ENCODE data around the gene ZNF862. TPM values are rescaled to one million over a fixed set of nuclear protein-coding genes. Genes with fewer than 3 reads are reported as not detected.

The ZNF862 gene
- total and polyA plus RNA-seq, 12 donors = 3.9 to 13.3 (median 10.2) TPM

DNA sequence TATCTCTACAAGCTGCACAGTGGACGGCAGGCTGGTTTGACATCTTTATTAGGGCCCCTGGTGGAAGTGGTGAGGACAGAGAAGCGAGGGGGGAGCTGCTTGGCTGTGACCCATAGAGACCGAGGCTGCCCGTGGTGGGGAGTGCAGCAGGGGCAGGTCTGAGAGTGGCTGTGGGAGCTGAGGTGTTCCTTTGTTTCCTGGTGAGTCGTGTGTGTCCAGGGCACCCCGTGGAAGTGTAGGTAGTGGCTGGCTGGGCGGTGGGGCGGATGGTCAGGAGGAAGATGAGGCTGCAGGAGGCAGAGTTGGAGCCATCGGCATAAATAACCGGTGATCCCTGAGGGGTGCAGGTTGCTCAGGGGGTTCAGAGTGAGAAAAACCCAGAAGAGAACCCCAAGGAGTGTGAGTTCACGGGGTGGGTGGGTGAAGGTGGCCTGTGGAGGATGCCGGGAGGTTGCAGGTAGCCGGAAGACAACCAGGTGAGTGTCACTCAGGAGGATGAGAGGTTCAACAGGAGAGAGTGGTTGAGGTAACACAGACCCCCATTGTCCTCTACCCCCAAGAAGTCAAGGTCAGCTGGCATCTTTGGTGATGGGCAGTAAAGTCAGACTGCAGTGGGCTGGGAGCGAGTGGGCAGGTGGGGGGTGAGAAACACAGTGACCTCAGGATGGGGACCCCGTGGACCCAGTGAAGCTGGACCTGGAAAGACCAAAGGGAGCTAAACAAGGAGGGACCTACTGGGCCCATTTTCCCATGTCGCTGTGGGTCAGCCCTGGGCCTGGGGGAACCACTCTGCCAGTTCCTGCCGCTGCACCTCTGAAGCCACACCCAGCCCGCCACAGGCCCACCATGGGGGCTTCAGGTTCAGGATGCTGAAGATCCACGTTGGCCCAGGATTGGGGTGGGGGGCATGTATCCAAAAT is 43.4 kb downstream of the ZNF862 start:
- H3K4me3 ChIP-seq = no peak overlapping the region
- intact Hi-C loops (cut with DNase I) = loop anchor here in 7 of 10 donors (5.0 to 10.0 kb wide), 3 partner anchors 163 to 391 kb away; no protein-coding TSS in a partner anchor
- no peaks in the 10 kb centered on the region for H3K27me3 ChIP-seq
- peaks cover 16 to 62% (median 39%) of the 10 kb centered on the region in 9 donors for H3K4me1 ChIP-seq
- TF ChIP-seq, protein P1, sequence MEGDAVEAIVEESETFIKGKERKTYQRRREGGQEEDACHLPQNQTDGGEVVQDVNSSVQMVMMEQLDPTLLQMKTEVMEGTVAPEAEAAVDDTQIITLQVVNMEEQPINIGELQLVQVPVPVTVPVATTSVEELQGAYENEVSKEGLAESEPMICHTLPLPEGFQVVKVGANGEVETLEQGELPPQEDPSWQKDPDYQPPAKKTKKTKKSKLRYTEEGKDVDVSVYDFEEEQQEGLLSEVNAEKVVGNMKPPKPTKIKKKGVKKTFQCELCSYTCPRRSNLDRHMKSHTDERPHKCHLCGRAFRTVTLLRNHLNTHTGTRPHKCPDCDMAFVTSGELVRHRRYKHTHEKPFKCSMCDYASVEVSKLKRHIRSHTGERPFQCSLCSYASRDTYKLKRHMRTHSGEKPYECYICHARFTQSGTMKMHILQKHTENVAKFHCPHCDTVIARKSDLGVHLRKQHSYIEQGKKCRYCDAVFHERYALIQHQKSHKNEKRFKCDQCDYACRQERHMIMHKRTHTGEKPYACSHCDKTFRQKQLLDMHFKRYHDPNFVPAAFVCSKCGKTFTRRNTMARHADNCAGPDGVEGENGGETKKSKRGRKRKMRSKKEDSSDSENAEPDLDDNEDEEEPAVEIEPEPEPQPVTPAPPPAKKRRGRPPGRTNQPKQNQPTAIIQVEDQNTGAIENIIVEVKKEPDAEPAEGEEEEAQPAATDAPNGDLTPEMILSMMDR (IDR thresholded peaks at IDR 0.05) = no peak
- ATAC-seq (peak in 1 of 8 donors; percentile 9), DNase-seq (no peak)
- 68 to 82% methylated on average over 19 of the region's 19 CpGs for WGBS, 2 donors
- H3K9me3 ChIP-seq = no peaks in the 10 kb centered on the region
- peaks cover 0 to 20% (median 0%) of the 10 kb centered on the region in 9 donors for H3K36me3 ChIP-seq
- peak overlapping the region in 7 of 10 donors; percentile 19 to 73 (median 31) for H3K27ac ChIP-seq

DNA sequence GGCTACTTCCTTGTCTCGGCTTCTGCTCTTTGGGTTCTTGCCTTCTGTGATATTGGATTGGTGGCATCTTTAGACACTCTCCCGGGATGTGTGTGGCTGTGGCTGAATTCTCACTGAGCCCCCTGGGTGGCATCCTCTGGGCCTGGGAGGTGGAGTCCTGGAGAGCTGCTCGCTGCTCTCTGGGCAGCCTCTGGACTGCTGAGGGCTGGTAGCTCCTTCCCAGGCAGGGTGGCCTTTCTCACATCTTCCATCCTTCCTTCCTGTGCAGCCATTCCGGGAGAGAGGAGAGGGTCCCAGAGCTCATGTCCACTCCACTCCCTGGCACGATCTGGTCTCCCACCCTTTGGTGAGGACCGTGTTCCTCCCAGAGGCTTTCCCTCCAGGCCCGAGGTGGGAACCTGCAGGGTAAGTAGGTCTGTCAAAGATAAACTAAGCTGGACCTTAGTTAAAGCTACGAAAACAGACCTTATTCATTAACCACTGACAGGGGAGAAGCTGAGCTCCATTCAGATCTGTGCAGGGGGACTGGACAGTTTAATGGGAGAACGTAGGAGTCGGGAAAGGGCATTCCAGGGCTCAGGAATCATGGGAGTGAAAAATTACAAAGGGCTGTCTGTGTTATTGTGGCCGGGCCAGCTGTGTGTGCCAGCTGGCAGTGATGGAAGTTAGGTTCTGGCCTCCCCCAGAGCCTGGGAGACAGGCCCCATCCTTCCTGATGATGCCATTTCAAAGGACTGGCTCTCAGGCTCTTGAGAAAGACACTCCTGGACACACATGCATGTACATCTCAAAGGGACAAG is 44.3 kb downstream of the ZNF862 start:
- no peaks in the 10 kb centered on the region for H3K27me3 ChIP-seq
- no peak for DNase-seq
- peaks cover 0 to 20% (median 0%) of the 10 kb centered on the region in 9 donors for H3K36me3 ChIP-seq
- no peaks in the 10 kb centered on the region for H3K9me3 ChIP-seq
- WGBS, 2 donors = 72 to 83% methylated on average over 11 of the region's 11 CpGs
- H3K4me3 ChIP-seq = no peak overlapping the region
- TF ChIP-seq, protein P1 (IDR thresholded peaks at IDR 0.05) = no peak
- peak overlapping the region in 4 of 10 donors; percentile 7 to 73 (median 26) for H3K27ac ChIP-seq
- peak in 3 of 8 donors; percentile 9 to 32 (median 10) for ATAC-seq
- intact Hi-C loops (cut with DNase I) = loop anchor here in 7 of 10 donors (5.0 to 10.0 kb wide), 3 partner anchors 162 to 390 kb away; no protein-coding TSS in a partner anchor
- H3K4me1 ChIP-seq = peaks cover 16 to 62% (median 39%) of the 10 kb centered on the region in 9 donors

DNA sequence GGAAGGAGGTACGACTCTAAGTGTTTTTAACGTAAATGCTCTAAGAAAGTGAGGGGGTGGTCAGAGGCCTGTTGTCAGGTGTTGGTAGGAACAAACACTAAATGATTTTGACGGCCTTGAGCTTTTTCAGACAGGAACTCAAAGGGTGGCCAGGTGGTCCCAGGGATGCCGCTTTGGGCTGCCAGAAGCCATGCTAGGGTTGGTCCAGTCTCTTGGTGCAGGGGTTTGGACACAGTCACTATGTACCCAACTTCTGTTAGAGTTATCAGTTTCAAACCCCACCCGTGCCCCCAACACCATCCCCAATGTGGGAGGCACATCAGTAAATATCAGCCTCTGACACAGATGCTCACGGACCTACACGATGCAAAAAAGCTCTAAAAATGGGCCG is 44.9 kb downstream of the ZNF862 start:
- peaks cover 16 to 62% (median 39%) of the 10 kb centered on the region in 9 donors for H3K4me1 ChIP-seq
- H3K4me3 ChIP-seq = no peak overlapping the region
- intact Hi-C loops (cut with DNase I) = loop anchor here in 7 of 10 donors (5.0 to 10.0 kb wide), 3 partner anchors 162 to 389 kb away; no protein-coding TSS in a partner anchor
- ATAC-seq (no peak), DNase-seq (no peak)
- H3K9me3 ChIP-seq = no peaks in the 10 kb centered on the region
- TF ChIP-seq, protein P1 (IDR thresholded peaks at IDR 0.05) = no peak
- H3K36me3 ChIP-seq = peaks cover 0 to 16% (median 0%) of the 10 kb centered on the region in 9 donors
- H3K27ac ChIP-seq = peak overlapping the region in 3 of 10 donors; percentile 39 to 51 (median 44)
- H3K27me3 ChIP-seq = no peaks in the 10 kb centered on the region
- 59 to 64% methylated on average over 8 of the region's 8 CpGs for WGBS, 2 donors

DNA sequence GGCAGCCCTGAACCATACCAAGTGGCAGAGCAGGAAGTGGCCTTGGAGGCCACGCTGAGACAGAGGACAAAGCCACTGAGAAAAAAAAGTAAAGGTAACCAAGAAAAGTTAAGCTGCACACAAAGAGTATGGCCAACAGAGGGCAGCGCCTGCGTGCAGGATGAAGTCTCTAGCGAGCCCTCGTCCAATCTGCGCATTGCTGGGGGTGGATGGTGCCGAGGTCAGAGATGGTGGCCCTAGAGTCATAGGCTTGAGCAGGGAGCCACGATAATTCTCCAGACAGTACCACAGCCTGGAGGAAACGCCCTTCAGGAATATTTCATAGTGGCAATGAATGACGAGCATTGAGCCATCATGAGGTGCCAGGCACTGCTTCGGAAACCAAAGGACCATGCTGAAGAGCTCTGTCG is 45.3 kb downstream of the ZNF862 start:
- peaks cover 16 to 62% (median 39%) of the 10 kb centered on the region in 9 donors for H3K4me1 ChIP-seq
- TF ChIP-seq, protein P1 (IDR thresholded peaks at IDR 0.05) = peak; percentile 40 to 80 (median 70)
- H3K9me3 ChIP-seq = no peaks in the 10 kb centered on the region
- peak; percentile 46 to 81 (median 69) for ATAC-seq
- peaks cover 0 to 14% (median 0%) of the 10 kb centered on the region in 9 donors for H3K36me3 ChIP-seq
- H3K27me3 ChIP-seq = no peaks in the 10 kb centered on the region
- intact Hi-C loops (cut with DNase I) = loop anchor here in 7 of 10 donors (5.0 to 10.0 kb wide), 3 partner anchors 161 to 389 kb away; no protein-coding TSS in a partner anchor
- 23 to 33% methylated on average over 12 of the region's 12 CpGs for WGBS, 2 donors
- peak; percentile 55 to 58 for DNase-seq
- H3K27ac ChIP-seq = peak overlapping the region in 5 of 10 donors; percentile 19 to 66 (median 44)
- no peak overlapping the region for H3K4me3 ChIP-seq
